Measurements from ENCODE around the gene TRPV6.

Gene TRPV6

DNA sequence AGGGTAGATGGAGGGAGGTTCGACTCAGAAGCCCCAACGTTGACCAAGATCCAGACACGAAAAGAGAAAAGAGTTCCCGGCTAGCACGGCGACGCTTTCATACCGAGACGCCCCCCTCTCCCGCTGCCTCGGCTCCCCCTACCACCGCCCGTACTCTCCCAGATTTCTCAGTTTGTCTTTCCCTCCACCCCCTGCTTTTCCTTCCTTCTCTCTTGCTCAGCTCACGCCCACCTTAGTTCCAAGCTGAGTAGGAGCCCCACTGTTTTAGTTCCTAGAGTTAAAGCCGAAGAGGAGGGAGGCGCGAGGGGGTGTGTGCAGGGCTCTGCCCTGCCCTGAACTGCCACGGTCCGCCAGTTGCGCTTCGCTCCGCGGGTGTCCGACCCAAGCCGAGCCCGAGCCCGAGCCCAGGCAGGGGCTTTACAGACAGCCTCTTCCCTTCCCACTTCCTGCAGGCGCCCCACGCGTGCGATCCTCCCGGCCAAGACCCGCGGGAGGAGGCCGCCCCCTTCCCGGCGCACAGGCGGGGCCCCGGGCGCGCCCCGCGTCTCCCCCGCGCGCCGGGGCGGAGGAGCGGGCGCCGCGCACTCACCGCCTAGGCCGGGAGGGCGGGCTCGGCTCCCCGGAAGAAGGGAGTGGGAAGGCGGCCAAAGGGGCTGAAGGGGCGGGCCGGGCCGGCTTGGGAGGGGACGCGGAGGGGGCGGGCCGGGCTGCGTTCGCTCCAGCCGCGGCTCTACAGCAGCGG lies 31.0 kb downstream of the TRPV6 start, which contains the start of gene EPHB6:
EPHB6 (plus strand) TSS at position 705 of the 742 bp plus-strand sequence. CDS start 8,152 bp downstream, outside the sequence.
- Histone ChIP-seq H3K36me3 (ENCODE audit: control insufficient read depth in 1 of 2, insufficient read depth in 2 of 2, low read depth in 1 of 2, low read length in 2 of 2) (no peaks in the 10 kb centered on the region), H3K4me2 (ENCODE audit: low read length, poor library complexity, severe bottlenecking) (peak within 1 kb of the TSS; percentile 95), H3K14ac (ENCODE audit: low read length in 2 of 2) (peak within 1 kb of the TSS in 1 of 2 experiments; percentile 71), H3K27ac (ENCODE audit: low read length, poor library complexity, severe bottlenecking) (no peak within 1 kb of the TSS), H3K18ac (ENCODE audit: low read depth in 1 of 2, low read length in 2 of 2) (peak within 1 kb of the TSS in 1 of 2 experiments; percentile 28), H2BK5ac (ENCODE audit: low read depth, low read length, poor library complexity, severe bottlenecking) (no peak within 1 kb of the TSS), H3K23ac (ENCODE audit: low read length in 2 of 2) (peak within 1 kb of the TSS in 1 of 2 experiments; percentile 14), H3K9me3 (ENCODE audit: control insufficient read depth, low read length) (no peaks in the 10 kb centered on the region), H3K9ac (ENCODE audit: low read length) (peak within 1 kb of the TSS; percentile 81), H2BK12ac (ENCODE audit: low read length in 2 of 2) (no peak within 1 kb of the TSS), H3K4me3 (ENCODE audit: insufficient read depth in 1 of 2, low read depth in 1 of 2, low read length in 2 of 2) (peak within 1 kb of the TSS; percentile 54 to 91), H2BK120ac (ENCODE audit: low read depth, low read length) (peak within 1 kb of the TSS; percentile 52), H3K4ac (ENCODE audit: low read depth in 1 of 2, low read length in 2 of 2) (no peak within 1 kb of the TSS), H4K8ac (ENCODE audit: low read length) (peak within 1 kb of the TSS; percentile 10), H2BK15ac (ENCODE audit: low read depth, poor library complexity, severe bottlenecking) (no peak within 1 kb of the TSS), H4K91ac (ENCODE audit: low read length) (no peak within 1 kb of the TSS), H3K4me1 (ENCODE audit: control insufficient read depth, insufficient read depth, low read depth, low read length) (peaks cover 11% of the 10 kb centered on the region), H2AK5ac (ENCODE audit: low read length, severe bottlenecking) (no peak within 1 kb of the TSS), H3K27me3 (ENCODE audit: control insufficient read depth in 1 of 2, insufficient read depth in 1 of 2, low read length in 2 of 2) (peaks cover 16 to 31% of the 10 kb centered on the region in 2 experiments), H2AFZ (ENCODE audit: low read depth, low read length) (peak within 1 kb of the TSS; percentile 79), H3K79me1 (replicated peaks; ENCODE audit: low read length, poor library complexity, severe bottlenecking) (no peaks in the 10 kb centered on the region)
- peak; percentile 46 for DNase-seq
- WGBS: under 1% methylated on average over 39 of the region's 70 CpGs

DNA sequence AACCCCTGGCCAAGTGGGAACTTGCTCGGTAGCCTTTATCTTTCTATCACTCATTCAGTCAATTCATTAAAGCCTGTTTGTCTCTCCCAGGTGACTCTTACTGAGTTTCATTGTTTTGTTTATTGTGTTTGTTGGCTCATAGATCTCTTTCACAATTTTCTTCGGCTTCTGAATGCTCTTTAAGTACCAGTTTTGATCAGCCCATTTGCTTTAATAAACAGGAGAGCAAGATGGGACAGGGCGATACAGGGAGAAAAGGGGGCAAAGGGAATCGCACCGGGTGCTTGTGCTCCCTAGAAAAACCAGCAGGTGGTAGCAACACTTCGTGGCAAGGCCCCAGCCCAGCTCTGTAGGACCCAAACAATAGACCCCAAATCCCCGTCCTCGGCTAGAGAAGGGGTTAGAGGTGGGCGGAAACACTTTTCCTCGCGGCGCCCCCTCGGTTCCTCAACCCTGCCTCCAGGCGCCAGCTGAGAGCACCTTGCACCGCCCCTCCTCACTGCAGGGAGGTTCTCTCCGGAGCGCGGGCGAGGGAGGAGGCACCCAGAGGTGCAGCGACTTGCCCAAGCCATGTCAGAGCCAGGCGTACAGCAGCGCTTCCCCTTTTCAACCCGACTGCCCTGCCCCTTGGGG lies 31.7 kb downstream of the TRPV6 start:
- no peak overlapping the region for H2AK5ac ChIP-seq (ENCODE audit: low read length, severe bottlenecking)
- no peak overlapping the region for H2BK5ac ChIP-seq (ENCODE audit: low read depth, low read length, poor library complexity, severe bottlenecking)
- H3K4ac ChIP-seq (ENCODE audit: low read depth in 1 of 2, low read length in 2 of 2): no peak overlapping the region
- peak overlapping the region in 1 of 2 experiments; percentile 14 for H3K23ac ChIP-seq (ENCODE audit: low read length in 2 of 2)
- H2BK15ac ChIP-seq (ENCODE audit: low read depth, poor library complexity, severe bottlenecking): no peak overlapping the region
- peak overlapping the region; percentile 10 for H4K8ac ChIP-seq (ENCODE audit: low read length)
- H3K4me3 ChIP-seq (ENCODE audit: insufficient read depth in 1 of 2, low read depth in 1 of 2, low read length in 2 of 2): peak overlapping the region; percentile 54 to 91
- H3K9me3 ChIP-seq (ENCODE audit: control insufficient read depth, low read length): no peaks in the 10 kb centered on the region
- H4K91ac ChIP-seq (ENCODE audit: low read length): no peak overlapping the region
- H2BK12ac ChIP-seq (ENCODE audit: low read length in 2 of 2): no peak overlapping the region
- peaks cover 11% of the 10 kb centered on the region for H3K4me1 ChIP-seq (ENCODE audit: control insufficient read depth, insufficient read depth, low read depth, low read length)
- H3K14ac ChIP-seq (ENCODE audit: low read length in 2 of 2): peak overlapping the region in 1 of 2 experiments; percentile 71
- peak overlapping the region; percentile 95 for H3K4me2 ChIP-seq (ENCODE audit: low read length, poor library complexity, severe bottlenecking)
- H2BK120ac ChIP-seq (ENCODE audit: low read depth, low read length): no peak overlapping the region
- H3K36me3 ChIP-seq (ENCODE audit: control insufficient read depth in 1 of 2, insufficient read depth in 2 of 2, low read depth in 1 of 2, low read length in 2 of 2): no peaks in the 10 kb centered on the region
- peak overlapping the region in 1 of 2 experiments; percentile 28 for H3K18ac ChIP-seq (ENCODE audit: low read depth in 1 of 2, low read length in 2 of 2)
- peak; percentile 62 for DNase-seq
- no peak overlapping the region for H3K27ac ChIP-seq (ENCODE audit: low read length, poor library complexity, severe bottlenecking)
- H3K79me1 ChIP-seq (replicated peaks; ENCODE audit: low read length, poor library complexity, severe bottlenecking): no peaks in the 10 kb centered on the region
- H3K27me3 ChIP-seq (ENCODE audit: control insufficient read depth in 1 of 2, insufficient read depth in 1 of 2, low read length in 2 of 2): peaks cover 16 to 36% of the 10 kb centered on the region in 2 experiments
- H3K9ac ChIP-seq (ENCODE audit: low read length): peak overlapping the region; percentile 81
- WGBS: under 1% methylated on average over 22 of the region's 23 CpGs
- peak overlapping the region; percentile 79 for H2AFZ ChIP-seq (ENCODE audit: low read depth, low read length)

DNA sequence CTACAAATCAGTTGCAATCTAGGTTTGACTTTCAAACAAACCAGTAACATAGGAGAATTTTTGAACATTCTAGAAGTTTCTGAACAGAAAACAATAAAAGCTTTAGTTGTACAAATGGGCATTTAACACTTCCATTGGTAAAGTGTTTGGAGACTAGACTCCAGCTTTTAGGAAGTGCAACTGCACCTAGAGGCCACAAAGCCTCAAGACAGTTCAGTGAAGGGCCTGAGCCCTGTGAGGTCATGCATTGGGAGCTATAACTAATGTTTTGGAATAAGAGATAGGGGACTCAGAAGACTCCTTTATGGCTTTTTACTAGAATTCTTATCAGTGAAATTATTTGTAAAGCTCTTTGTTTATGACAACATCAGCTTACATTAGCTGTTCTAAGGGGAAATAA lies 33.6 kb downstream of the TRPV6 start:
- Histone ChIP-seq H2BK120ac (ENCODE audit: low read depth, low read length) (no peak overlapping the region), H3K23ac (ENCODE audit: low read length in 2 of 2) (no peak overlapping the region)

DNA sequence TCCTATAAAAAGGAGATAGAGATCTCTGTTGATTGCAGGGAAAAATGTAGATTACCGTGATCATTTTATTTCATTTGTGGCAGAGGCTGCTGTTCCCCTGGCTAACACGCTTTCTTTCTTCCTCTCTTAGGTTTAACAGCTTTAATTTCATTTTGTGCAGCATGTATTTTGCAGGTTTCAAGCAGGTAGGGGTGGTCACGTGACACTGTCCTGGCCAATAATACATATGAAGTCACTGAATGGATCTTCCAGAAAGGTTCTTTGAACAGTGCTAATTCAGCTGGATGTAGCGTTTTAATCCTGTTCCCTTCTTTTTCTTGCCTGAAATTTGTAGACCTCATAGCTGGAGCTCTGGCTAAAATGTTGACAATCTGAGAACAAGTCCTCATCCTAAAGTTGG lies 34.3 kb downstream of the TRPV6 start:
- WGBS: 91% methylated on average over 4 of the region's 4 CpGs
- Histone ChIP-seq H2BK12ac (ENCODE audit: low read length in 2 of 2) (no peak overlapping the region), H3K4me3 (ENCODE audit: insufficient read depth in 1 of 2, low read depth in 1 of 2, low read length in 2 of 2) (no peak overlapping the region), H3K9me3 (ENCODE audit: control insufficient read depth, low read length) (no peaks in the 10 kb centered on the region), H3K27me3 (ENCODE audit: control insufficient read depth in 1 of 2, insufficient read depth in 1 of 2, low read length in 2 of 2) (peaks cover 16 to 33% of the 10 kb centered on the region in 2 experiments), H4K91ac (ENCODE audit: low read length) (no peak overlapping the region), H2BK5ac (ENCODE audit: low read depth, low read length, poor library complexity, severe bottlenecking) (no peak overlapping the region), H2AK5ac (ENCODE audit: low read length, severe bottlenecking) (no peak overlapping the region), H3K4ac (ENCODE audit: low read depth in 1 of 2, low read length in 2 of 2) (no peak overlapping the region), H2BK120ac (ENCODE audit: low read depth, low read length) (no peak overlapping the region), H3K9ac (ENCODE audit: low read length) (no peak overlapping the region), H3K14ac (ENCODE audit: low read length in 2 of 2) (no peak overlapping the region), H2AFZ (ENCODE audit: low read depth, low read length) (no peak overlapping the region), H2BK15ac (ENCODE audit: low read depth, poor library complexity, severe bottlenecking) (no peak overlapping the region), H3K4me1 (ENCODE audit: control insufficient read depth, insufficient read depth, low read depth, low read length) (peaks cover 11% of the 10 kb centered on the region), H3K27ac (ENCODE audit: low read length, poor library complexity, severe bottlenecking) (no peak overlapping the region), H3K23ac (ENCODE audit: low read length in 2 of 2) (no peak overlapping the region), H3K18ac (ENCODE audit: low read depth in 1 of 2, low read length in 2 of 2) (no peak overlapping the region), H3K4me2 (ENCODE audit: low read length, poor library complexity, severe bottlenecking) (no peak overlapping the region), H3K36me3 (ENCODE audit: control insufficient read depth in 1 of 2, insufficient read depth in 2 of 2, low read depth in 1 of 2, low read length in 2 of 2) (no peaks in the 10 kb centered on the region), H3K79me1 (replicated peaks; ENCODE audit: low read length, poor library complexity, severe bottlenecking) (no peaks in the 10 kb centered on the region), H4K8ac (ENCODE audit: low read length) (no peak overlapping the region)
- no peak for DNase-seq

More for the DNA sequence above, 33.6 kb downstream of the TRPV6 start:
- peaks cover 11% of the 10 kb centered on the region for H3K4me1 ChIP-seq (ENCODE audit: control insufficient read depth, insufficient read depth, low read depth, low read length)
- H3K27me3 ChIP-seq (ENCODE audit: control insufficient read depth in 1 of 2, insufficient read depth in 1 of 2, low read length in 2 of 2): peaks cover 16 to 36% of the 10 kb centered on the region in 2 experiments
- H3K18ac ChIP-seq (ENCODE audit: low read depth in 1 of 2, low read length in 2 of 2): no peak overlapping the region
- no peak overlapping the region for H2AFZ ChIP-seq (ENCODE audit: low read depth, low read length)
- no peaks in the 10 kb centered on the region for H3K36me3 ChIP-seq (ENCODE audit: control insufficient read depth in 1 of 2, insufficient read depth in 2 of 2, low read depth in 1 of 2, low read length in 2 of 2)
- no peak overlapping the region for H2BK5ac ChIP-seq (ENCODE audit: low read depth, low read length, poor library complexity, severe bottlenecking)
- H2AK5ac ChIP-seq (ENCODE audit: low read length, severe bottlenecking): no peak overlapping the region
- H2BK12ac ChIP-seq (ENCODE audit: low read length in 2 of 2): no peak overlapping the region
- H3K9ac ChIP-seq (ENCODE audit: low read length): no peak overlapping the region
- no peak overlapping the region for H4K8ac ChIP-seq (ENCODE audit: low read length)
- no peak for DNase-seq
- H3K4me3 ChIP-seq (ENCODE audit: insufficient read depth in 1 of 2, low read depth in 1 of 2, low read length in 2 of 2): no peak overlapping the region
- no peak overlapping the region for H2BK15ac ChIP-seq (ENCODE audit: low read depth, poor library complexity, severe bottlenecking)
- no peak overlapping the region for H3K4me2 ChIP-seq (ENCODE audit: low read length, poor library complexity, severe bottlenecking)
- H3K14ac ChIP-seq (ENCODE audit: low read length in 2 of 2): no peak overlapping the region
- no peaks in the 10 kb centered on the region for H3K9me3 ChIP-seq (ENCODE audit: control insufficient read depth, low read length)
- H3K4ac ChIP-seq (ENCODE audit: low read depth in 1 of 2, low read length in 2 of 2): no peak overlapping the region
- no peak overlapping the region for H4K91ac ChIP-seq (ENCODE audit: low read length)
- H3K79me1 ChIP-seq (replicated peaks; ENCODE audit: low read length, poor library complexity, severe bottlenecking): no peaks in the 10 kb centered on the region
- H3K27ac ChIP-seq (ENCODE audit: low read length, poor library complexity, severe bottlenecking): no peak overlapping the region
